ENCODE results near the gene IFFO2.

Gene IFFO2

GRCh38 chr1:18936814-18937481 lies 19.5 kb downstream of the IFFO2 start:
- TF ChIP-seq REST (IDR thresholded peaks at IDR 0.05; ENCODE audit: low read depth) (no peak), MAX (IDR thresholded peaks at IDR 0.05) (no peak), EP300 (IDR thresholded peaks at IDR 0.05; ENCODE audit: borderline replicate concordance) (no peak), FOXM1 (IDR thresholded peaks at IDR 0.05; ENCODE audit: borderline replicate concordance, low read depth) (no peak), ZBTB7A (IDR thresholded peaks at IDR 0.05; ENCODE audit: low read depth) (no peak), USF1 (IDR thresholded peaks at IDR 0.05) (no peak), RAD21 (IDR thresholded peaks at IDR 0.05; ENCODE audit: low read depth) (no peak)

GRCh38 chr1:18936471-18936813 lies 20.0 kb downstream of the IFFO2 start:
- no peak for TF ChIP-seq EP300 (IDR thresholded peaks at IDR 0.05; ENCODE audit: borderline replicate concordance)
- TF ChIP-seq CREB1 (IDR thresholded peaks at IDR 0.05; ENCODE audit: low read depth): no peak
- TF ChIP-seq USF1 (IDR thresholded peaks at IDR 0.05): no peak
- no peak for TF ChIP-seq FOXM1 (IDR thresholded peaks at IDR 0.05; ENCODE audit: borderline replicate concordance, low read depth)
- no peak for TF ChIP-seq NFIC (IDR thresholded peaks at IDR 0.05)
- no peak for TF ChIP-seq EGR1 (IDR thresholded peaks at IDR 0.05)

GRCh38 chr1:18934205-18935000 lies 22.1 kb downstream of the IFFO2 start:
- TF ChIP-seq RAD21 (IDR thresholded peaks at IDR 0.05; ENCODE audit: low read depth) (no peak), MAX (IDR thresholded peaks at IDR 0.05) (no peak), TAF1 (IDR thresholded peaks at IDR 0.05; ENCODE audit: low read depth) (no peak), ZBTB7A (IDR thresholded peaks at IDR 0.05; ENCODE audit: low read depth) (no peak), REST (IDR thresholded peaks at IDR 0.05; ENCODE audit: low read depth) (no peak), YY1 (IDR thresholded peaks at IDR 0.05; ENCODE audit: low read depth) (no peak), CEBPB (IDR thresholded peaks at IDR 0.05) (no peak), EP300 (IDR thresholded peaks at IDR 0.05; ENCODE audit: borderline replicate concordance) (no peak), USF1 (IDR thresholded peaks at IDR 0.05) (no peak), TEAD4 (IDR thresholded peaks at IDR 0.05) (no peak)

GRCh38 chr1:18932879-18933278 lies 23.6 kb downstream of the IFFO2 start:
- no peak for TF ChIP-seq TEAD4 (IDR thresholded peaks at IDR 0.05)
- TF ChIP-seq TAF1 (IDR thresholded peaks at IDR 0.05; ENCODE audit: low read depth): no peak
- no peak for TF ChIP-seq EGR1 (IDR thresholded peaks at IDR 0.05)
- no peak for TF ChIP-seq ZBTB7A (IDR thresholded peaks at IDR 0.05; ENCODE audit: low read depth)
- no peak for TF ChIP-seq EP300 (IDR thresholded peaks at IDR 0.05; ENCODE audit: borderline replicate concordance)
- no peak for TF ChIP-seq CEBPB (IDR thresholded peaks at IDR 0.05)
- no peak for TF ChIP-seq YY1 (IDR thresholded peaks at IDR 0.05; ENCODE audit: low read depth)
- no peak for TF ChIP-seq RAD21 (IDR thresholded peaks at IDR 0.05; ENCODE audit: low read depth)
- TF ChIP-seq NFIC (IDR thresholded peaks at IDR 0.05): no peak
- no peak for TF ChIP-seq CREB1 (IDR thresholded peaks at IDR 0.05; ENCODE audit: low read depth)
- TF ChIP-seq USF1 (IDR thresholded peaks at IDR 0.05): no peak
- TF ChIP-seq REST (IDR thresholded peaks at IDR 0.05; ENCODE audit: low read depth): no peak
- TF ChIP-seq TCF12 (IDR thresholded peaks at IDR 0.05; ENCODE audit: low read depth): no peak
- TF ChIP-seq MAX (IDR thresholded peaks at IDR 0.05): no peak
- TF ChIP-seq FOXM1 (IDR thresholded peaks at IDR 0.05; ENCODE audit: borderline replicate concordance, low read depth): no peak

Measured in Ishikawa (cell line).